Measurements from ENCODE around the gene SURF1.

Gene SURF1

DNA sequence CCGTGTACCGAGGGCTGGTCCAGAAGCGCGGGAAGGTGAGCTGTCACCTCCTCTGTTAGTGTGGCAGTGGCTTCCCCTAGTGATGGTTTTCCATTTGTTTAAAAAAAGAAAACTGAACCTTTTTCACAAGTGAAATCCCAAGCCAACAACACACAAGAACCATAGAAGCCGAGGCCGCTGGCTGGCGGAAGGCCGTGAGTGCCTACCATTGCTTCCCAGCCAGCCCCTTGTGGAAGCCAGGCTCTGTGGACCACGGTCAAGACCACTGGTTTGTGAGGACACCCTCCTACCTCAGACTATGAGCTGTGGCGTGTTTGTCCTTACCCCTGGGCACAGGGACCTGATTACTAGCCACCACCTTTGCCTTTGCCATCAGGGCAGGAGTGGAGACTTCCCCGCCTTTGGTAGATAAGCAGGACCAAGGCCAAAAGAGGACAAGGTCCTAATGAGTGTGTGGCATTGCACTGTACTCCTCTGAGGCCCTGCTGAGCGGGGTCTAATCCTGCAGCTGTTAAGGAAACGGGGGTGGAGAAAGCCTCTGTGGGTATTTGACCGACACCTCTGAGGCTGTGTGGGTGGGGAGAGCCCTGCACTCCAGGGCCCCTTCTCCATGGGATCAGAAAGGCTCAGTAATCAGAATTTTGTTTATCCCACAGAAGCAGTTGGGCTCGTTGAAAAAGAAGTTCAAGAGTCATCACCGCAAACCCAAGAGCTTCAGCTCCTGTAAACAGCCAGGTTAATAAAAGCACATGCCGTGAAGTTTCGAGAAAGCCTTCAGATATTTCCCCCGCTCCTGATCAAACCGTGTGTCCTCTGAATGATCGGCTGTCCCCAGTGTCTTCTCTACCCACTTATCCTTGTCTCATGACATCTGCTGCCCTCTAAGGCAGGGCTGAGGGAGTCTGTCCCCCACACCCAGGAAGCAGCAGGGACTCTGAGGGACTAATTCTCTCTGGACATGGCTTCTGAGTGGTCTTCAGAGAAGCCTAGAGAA lies 4.4 kb upstream of the SURF1 start:
- no peak for TF ChIP-seq YY1 (IDR thresholded peaks at IDR 0.05; ENCODE audit: low read depth)
- no peak for TF ChIP-seq REST (IDR thresholded peaks at IDR 0.05; ENCODE audit: low read depth)
- no peak for TF ChIP-seq RAD21 (IDR thresholded peaks at IDR 0.05; ENCODE audit: low read depth)
- TF ChIP-seq ZBTB7A (IDR thresholded peaks at IDR 0.05; ENCODE audit: low read depth): no peak
- TF ChIP-seq TCF12 (IDR thresholded peaks at IDR 0.05; ENCODE audit: low read depth): no peak
- TF ChIP-seq, protein P1, sequence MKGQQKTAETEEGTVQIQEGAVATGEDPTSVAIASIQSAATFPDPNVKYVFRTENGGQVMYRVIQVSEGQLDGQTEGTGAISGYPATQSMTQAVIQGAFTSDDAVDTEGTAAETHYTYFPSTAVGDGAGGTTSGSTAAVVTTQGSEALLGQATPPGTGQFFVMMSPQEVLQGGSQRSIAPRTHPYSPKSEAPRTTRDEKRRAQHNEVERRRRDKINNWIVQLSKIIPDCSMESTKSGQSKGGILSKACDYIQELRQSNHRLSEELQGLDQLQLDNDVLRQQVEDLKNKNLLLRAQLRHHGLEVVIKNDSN (IDR thresholded peaks at IDR 0.05): no peak
- TF ChIP-seq EP300 (IDR thresholded peaks at IDR 0.05; ENCODE audit: borderline replicate concordance): no peak

DNA sequence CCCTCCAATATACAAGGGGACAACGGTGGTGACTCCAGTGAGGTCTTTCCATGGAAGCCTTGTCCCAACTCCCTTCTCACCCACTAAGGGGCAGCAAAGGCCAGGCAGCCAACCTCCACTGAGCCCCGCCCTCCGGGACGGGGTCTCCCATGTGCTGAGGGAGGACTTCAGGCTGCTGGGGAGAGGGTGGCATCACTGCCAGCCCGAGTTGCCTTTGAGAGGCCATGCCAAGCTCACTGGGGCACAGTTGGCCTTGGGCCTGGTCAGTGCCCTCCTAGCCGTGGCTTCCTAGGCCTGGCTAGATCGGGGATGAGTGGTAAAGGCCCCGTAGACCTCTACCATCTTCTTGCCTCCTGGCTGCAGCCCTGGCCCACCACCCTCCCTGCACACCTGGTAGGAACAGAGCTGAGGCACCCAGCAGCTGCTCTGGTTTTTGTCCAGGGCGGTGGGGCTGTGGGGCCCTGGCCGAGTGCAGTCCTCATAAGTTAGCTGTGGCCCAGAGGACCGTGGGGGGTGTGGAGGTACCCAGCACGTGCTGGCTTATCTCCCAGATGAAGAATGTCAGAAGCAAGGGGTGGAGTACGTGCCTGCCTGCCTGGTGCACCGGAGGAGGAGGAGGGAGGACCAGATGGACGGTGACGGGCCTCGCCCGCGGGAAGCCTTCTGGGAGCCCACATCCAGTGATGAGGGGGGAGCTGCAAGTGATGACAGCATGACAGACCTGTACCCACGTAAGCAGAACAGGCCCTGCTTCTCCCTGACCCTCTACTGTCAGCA lies 3.3 kb upstream of the SURF1 start:
- TF ChIP-seq RAD21 (IDR thresholded peaks at IDR 0.05; ENCODE audit: low read depth) (peak; percentile 37), YY1 (IDR thresholded peaks at IDR 0.05; ENCODE audit: low read depth) (no peak)

DNA sequence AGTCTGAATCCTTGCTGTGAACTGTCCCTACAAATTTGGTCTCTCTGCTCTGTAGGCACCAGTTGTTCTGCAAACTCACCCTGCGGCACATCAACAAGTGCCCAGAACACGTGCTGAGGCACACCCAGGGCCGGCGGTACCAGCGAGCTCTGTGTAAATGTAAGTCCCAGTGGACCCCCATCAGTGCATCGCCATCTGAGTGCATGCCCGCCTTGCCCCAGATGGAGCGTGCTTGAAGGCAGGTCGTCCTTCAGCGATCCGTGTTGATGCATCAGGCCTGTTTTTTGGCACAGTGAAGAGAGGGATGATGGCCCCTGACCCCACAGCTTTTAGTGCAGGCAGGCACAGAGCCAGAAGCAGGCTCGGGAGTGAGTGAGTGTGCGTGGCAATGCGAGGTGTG lies 1.4 kb upstream of the SURF1 start:
- TF ChIP-seq TEAD4 (IDR thresholded peaks at IDR 0.05) (no peak), EP300 (IDR thresholded peaks at IDR 0.05; ENCODE audit: borderline replicate concordance) (no peak), FOXM1 (IDR thresholded peaks at IDR 0.05; ENCODE audit: borderline replicate concordance, low read depth) (no peak), EGR1 (IDR thresholded peaks at IDR 0.05) (no peak), TCF12 (IDR thresholded peaks at IDR 0.05; ENCODE audit: low read depth) (no peak)

GRCh38 chr9:133355881-133356357 lies 368 bp downstream of the SURF1 start:
- TF ChIP-seq EGR1 (IDR thresholded peaks at IDR 0.05): no peak
- no peak for TF ChIP-seq REST (IDR thresholded peaks at IDR 0.05; ENCODE audit: low read depth)
- TF ChIP-seq, protein P1 (IDR thresholded peaks at IDR 0.05): no peak
- TF ChIP-seq NFIC (IDR thresholded peaks at IDR 0.05): no peak
- no peak for TF ChIP-seq TAF1 (IDR thresholded peaks at IDR 0.05; ENCODE audit: low read depth)
- no peak for TF ChIP-seq TCF12 (IDR thresholded peaks at IDR 0.05; ENCODE audit: low read depth)
- TF ChIP-seq EP300 (IDR thresholded peaks at IDR 0.05; ENCODE audit: borderline replicate concordance): no peak
- TF ChIP-seq CREB1 (IDR thresholded peaks at IDR 0.05; ENCODE audit: low read depth): no peak
- no peak for TF ChIP-seq FOXM1 (IDR thresholded peaks at IDR 0.05; ENCODE audit: borderline replicate concordance, low read depth)
- TF ChIP-seq RAD21 (IDR thresholded peaks at IDR 0.05; ENCODE audit: low read depth): no peak
- no peak for TF ChIP-seq TEAD4 (IDR thresholded peaks at IDR 0.05)
- TF ChIP-seq ZBTB7A (IDR thresholded peaks at IDR 0.05; ENCODE audit: low read depth): no peak
- no peak for TF ChIP-seq CEBPB (IDR thresholded peaks at IDR 0.05)
- TF ChIP-seq YY1 (IDR thresholded peaks at IDR 0.05; ENCODE audit: low read depth): no peak

GRCh38 chr9:133354766-133355165 lies 1.5 kb downstream of the SURF1 start:
- TF ChIP-seq TEAD4 (IDR thresholded peaks at IDR 0.05): no peak
- no peak for TF ChIP-seq CREB1 (IDR thresholded peaks at IDR 0.05; ENCODE audit: low read depth)
- no peak for TF ChIP-seq REST (IDR thresholded peaks at IDR 0.05; ENCODE audit: low read depth)
- TF ChIP-seq TAF1 (IDR thresholded peaks at IDR 0.05; ENCODE audit: low read depth): no peak
- no peak for TF ChIP-seq MAX (IDR thresholded peaks at IDR 0.05)
- TF ChIP-seq, protein P1 (IDR thresholded peaks at IDR 0.05): no peak
- TF ChIP-seq FOXM1 (IDR thresholded peaks at IDR 0.05; ENCODE audit: borderline replicate concordance, low read depth): no peak
- TF ChIP-seq TCF12 (IDR thresholded peaks at IDR 0.05; ENCODE audit: low read depth): no peak
- TF ChIP-seq EP300 (IDR thresholded peaks at IDR 0.05; ENCODE audit: borderline replicate concordance): no peak
- TF ChIP-seq EGR1 (IDR thresholded peaks at IDR 0.05): no peak
- no peak for TF ChIP-seq CEBPB (IDR thresholded peaks at IDR 0.05)
- TF ChIP-seq NFIC (IDR thresholded peaks at IDR 0.05): no peak
- no peak for TF ChIP-seq YY1 (IDR thresholded peaks at IDR 0.05; ENCODE audit: low read depth)
- no peak for TF ChIP-seq RAD21 (IDR thresholded peaks at IDR 0.05; ENCODE audit: low read depth)
- no peak for TF ChIP-seq ZBTB7A (IDR thresholded peaks at IDR 0.05; ENCODE audit: low read depth)

All from Ishikawa (cell line).